HG03342 (cell line): ENCODE measurements around the gene SYNE2.

Experiments
- ATAC-seq: cut with Tn5 transposase; IDR thresholded peaks from one replicate; pipeline ENCODE4 v1.9.1; 2021; ENCODE audit warnings: mild to moderate bottlenecking, moderate library complexity; ENCODE audit not compliant: unreplicated experiment

Gene SYNE2

GRCh38 chr14:63910583-63911363 lies 58.0 kb downstream of the SYNE2 start:
- ATAC-seq, result no peak

- no peak for ATAC-seq
Measured at GRCh38 chr14:63911404-63911803, 58.6 kb downstream of the SYNE2 start.

GRCh38 chr14:63912286-63912685 lies 59.5 kb downstream of the SYNE2 start:
- no peak for ATAC-seq

GRCh38 chr14:63918411-63918810 lies 65.6 kb downstream of the SYNE2 start:
- no peak for ATAC-seq

GRCh38 chr14:63922696-63923421 lies 70.1 kb downstream of the SYNE2 start:
- no peak for ATAC-seq

GRCh38 chr14:63923422-63923752 lies 70.6 kb downstream of the SYNE2 start:
- ATAC-seq, result no peak

- no peak for ATAC-seq
Measured at GRCh38 chr14:63924375-63924774, 71.6 kb downstream of the SYNE2 start.

GRCh38 chr14:63926641-63927040 lies 73.8 kb downstream of the SYNE2 start:
- no peak for ATAC-seq

GRCh38 chr14:63928744-63929174 lies 76.0 kb downstream of the SYNE2 start:
- no peak for ATAC-seq

- peak; percentile 55 for ATAC-seq
Measured at GRCh38 chr14:63933110-63933509, 80.3 kb downstream of the SYNE2 start.

- no peak for ATAC-seq
Measured at GRCh38 chr14:63933711-63934110, 80.9 kb downstream of the SYNE2 start.

GRCh38 chr14:63938198-63939005 lies 85.6 kb downstream of the SYNE2 start:
- ATAC-seq, result peak; percentile 53

- ATAC-seq, result no peak
Measured at GRCh38 chr14:63939006-63939270, 86.1 kb downstream of the SYNE2 start.

GRCh38 chr14:63940387-63940786 lies 87.6 kb downstream of the SYNE2 start:
- no peak for ATAC-seq

- ATAC-seq, result no peak
Measured at GRCh38 chr14:63941023-63941422, 88.2 kb downstream of the SYNE2 start.

- ATAC-seq, result no peak
Measured at GRCh38 chr14:63949696-63950095, 96.9 kb downstream of the SYNE2 start.

- no peak for ATAC-seq
Measured at GRCh38 chr14:63951021-63951420, 98.2 kb downstream of the SYNE2 start.

- no peak for ATAC-seq
Measured at GRCh38 chr14:63951429-63951828, 98.6 kb downstream of the SYNE2 start.

GRCh38 chr14:63952053-63952932 lies 99.5 kb downstream of the SYNE2 start:
- no peak for ATAC-seq

GRCh38 chr14:63952933-63953437 lies 100.2 kb downstream of the SYNE2 start:
- ATAC-seq, result no peak

GRCh38 chr14:63956326-63956725 lies 103.5 kb downstream of the SYNE2 start:
- no peak for ATAC-seq
